Kidney glomerular epithelial cell (primary cell): ENCODE results near the gene C11orf21.

Source experiments
- DNase-seq: peaks from one replicate; lab custom pipeline; 2025; lab: John Stamatoyannopoulos, UW

C11orf21 gene

DNA sequence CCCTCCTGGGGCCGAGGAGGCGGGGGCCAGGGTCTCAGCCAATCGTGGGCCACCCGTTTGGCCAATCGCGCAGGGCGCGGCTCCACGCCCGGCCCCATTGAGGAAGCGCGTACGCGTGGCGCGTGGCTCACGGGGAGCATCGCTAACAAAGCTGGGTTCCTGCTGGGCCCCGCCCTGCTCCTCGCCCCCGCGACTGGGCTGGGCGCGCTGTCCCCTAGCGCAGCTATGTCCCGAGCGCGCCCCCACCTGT lies 30.7 kb downstream of the C11orf21 start:
- no peak for DNase-seq

- no peak for DNase-seq
Measured at GRCh38 chr11:2270322-2271076, 31.2 kb downstream of the C11orf21 start, which contains the start of gene ASCL2. Gene ASCL2 (minus strand): TSS chr11:2270588. CDS start chr11:2270332, 256 bp downstream.

GRCh38 chr11:2269601-2270321 lies 32.0 kb downstream of the C11orf21 start:
- no peak for DNase-seq

DNA sequence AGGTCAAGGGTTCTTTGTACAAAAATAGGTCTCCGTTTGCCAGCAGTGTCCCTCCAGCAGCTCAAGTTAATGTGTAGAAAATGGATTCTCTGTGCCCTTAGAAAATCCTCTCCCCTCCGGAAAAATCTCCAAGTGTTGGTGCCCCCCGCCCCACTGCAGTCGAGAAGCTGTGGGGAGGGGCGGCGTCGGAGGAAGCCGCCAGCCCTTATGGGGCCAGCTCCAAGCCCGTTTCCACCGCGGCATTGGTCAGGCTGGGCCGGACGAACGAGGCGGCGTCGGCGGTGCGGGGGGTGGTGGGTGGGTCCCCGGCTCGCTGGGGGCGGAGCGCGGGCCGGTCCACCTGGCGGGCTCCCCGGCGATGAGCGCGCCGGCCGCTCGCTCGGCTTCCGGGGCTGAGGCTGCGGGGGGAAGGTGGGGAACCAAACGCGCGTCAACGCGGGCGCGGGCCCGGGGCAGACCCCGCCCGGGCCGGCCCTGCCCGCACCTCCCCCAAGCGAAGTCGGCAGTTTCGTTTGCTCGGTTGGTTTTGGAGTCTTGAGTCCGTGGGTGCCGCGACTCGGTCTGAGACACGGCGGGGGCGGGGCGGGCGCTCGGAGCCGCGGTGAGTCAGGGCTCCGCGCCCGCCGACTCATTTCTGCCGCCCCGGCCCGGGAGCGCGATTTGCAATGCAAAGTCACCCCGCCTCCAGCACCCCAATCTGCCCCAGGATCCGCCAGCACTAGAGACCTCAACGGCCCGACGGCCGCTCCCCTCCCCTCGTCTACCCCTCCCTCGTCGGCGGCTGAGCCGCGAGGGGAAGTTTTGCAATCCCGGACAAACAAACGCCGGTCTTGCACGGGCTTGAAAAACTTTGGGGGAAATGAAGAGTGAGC lies 32.8 kb downstream of the C11orf21 start:
- no peak for DNase-seq

GRCh38 chr11:2267851-2268728 lies 33.6 kb downstream of the C11orf21 start:
- no peak for DNase-seq

DNA sequence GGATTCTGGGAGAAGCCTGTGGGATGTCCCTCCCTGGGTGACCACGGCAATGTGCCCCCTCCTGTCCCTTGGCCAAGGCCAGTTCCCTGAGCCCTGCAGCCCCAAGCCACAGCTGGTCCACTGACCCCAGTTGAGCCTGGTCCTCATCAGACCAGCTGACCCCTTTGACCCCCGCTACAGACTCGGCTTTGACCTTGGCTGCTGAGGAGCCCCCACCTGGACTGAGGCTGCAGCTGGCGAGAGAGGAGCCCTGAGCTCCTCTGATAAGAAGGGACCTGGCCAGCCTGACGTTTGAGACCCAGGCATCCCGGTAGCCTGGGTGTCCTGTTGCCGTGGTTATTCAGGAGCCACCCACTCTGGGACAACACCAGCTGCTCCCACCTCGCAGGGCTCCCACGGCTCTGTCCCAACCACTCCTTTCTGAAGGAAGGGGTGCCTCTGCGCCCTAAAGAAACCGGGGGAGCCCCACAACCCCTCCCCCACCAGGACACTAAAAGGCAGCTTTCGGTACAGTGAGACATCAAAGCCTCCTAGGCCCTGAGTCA lies 34.3 kb downstream of the C11orf21 start:
- no peak for DNase-seq

GRCh38 chr11:2266586-2267305 lies 35.0 kb downstream of the C11orf21 start:
- no peak for DNase-seq

DNA sequence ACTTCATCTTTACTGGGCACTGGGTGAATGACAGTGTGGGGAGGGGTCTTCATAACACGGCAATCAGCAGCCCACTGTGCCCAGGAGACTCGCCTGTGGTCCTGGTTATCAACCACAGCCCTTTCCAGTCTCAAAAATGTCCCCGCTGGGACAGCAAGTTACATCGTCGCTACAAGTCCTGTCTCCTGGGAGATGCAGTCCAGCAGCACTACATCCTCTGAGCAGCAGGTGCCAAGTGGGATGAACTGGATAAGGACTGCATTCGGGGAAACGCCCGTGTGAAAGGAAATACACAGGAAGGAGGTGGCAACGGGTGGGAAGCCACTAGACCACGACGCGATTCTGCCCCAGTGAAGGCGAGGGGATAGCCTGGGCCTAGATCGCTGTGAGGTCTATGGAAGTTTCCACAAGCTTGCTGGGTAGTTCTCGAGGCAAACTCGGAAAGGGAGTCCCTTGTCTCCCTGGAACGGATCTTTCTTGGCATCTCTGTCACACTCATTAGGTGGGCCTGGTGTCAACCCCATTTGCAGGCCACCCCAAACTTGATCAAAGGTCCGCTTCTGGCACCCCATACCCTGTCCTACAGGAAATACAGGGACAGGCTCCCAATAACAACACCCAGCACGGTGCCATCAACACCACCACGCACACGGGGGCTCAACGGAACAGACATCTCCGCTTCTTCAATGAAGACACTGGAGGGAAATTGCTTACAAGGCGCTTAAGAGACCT lies 35.7 kb downstream of the C11orf21 start:
- DNase-seq = no peak

GRCh38 chr11:2265396-2265795 lies 36.3 kb downstream of the C11orf21 start:
- DNase-seq = no peak

DNA sequence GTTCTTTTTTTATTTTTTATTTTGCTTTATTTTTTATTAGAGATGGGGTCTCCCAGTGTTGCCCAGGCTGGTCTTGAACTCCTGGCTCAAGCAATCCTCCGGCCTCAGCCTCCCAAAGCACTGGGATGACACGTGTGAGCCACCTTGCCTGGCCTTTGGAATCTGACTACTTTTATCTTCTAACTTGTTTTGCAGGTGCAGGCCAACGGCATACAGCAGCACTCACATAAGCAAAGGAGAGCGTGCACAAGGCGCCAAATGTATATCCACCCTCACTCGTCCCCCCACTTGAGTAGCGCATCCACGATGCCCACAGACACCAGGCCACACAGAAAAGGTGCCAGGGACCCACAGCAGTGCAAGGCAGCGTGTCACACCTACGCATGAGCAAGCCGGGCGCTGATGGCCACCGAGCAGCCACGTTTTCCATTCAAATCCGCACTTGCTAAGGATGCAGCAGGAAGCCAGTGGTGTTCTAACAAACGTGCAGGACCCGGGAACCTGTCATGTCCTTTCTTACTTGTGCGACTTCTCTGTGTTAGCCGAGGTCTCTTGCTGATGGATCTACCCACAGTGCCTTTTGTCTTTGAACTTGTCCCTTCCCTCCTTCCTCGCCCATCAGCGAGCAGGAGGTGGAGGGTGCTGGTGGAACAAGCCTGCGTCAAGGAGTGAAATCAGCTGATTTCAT lies 37.2 kb downstream of the C11orf21 start:
- no peak for DNase-seq

DNA sequence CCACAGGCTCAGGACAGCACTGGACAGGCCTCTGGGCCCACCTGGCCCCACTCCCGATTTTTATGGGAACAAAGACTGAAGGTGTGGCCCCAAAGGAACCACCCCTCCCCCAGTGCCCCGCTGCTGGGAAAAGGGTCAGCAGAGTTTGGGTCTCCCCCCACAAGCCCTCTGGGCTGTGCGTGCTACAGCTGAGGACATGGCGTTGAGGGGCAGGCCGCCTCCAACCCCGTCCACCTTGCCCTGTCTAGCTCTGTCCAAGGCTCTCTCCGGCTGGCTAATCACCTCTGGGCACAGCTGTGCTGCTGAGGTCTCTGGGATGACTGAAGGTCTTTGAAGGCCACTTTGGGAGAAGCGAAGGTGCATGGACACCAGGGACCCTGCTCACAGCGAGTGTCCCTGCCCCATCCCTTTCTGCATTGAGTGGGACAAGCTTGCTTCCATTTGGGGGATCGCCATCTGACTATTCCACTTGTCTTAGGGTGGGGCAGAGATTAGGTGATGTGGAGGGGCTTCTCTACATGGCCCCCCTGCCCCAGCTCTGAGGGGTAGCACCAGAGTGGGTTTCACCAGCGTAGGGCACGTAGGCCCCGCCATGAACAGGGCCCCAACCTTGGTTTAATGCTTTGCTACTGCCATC lies 37.9 kb downstream of the C11orf21 start:
- DNase-seq = no peak

- DNase-seq = no peak
Measured at GRCh38 chr11:2263071-2263565, 38.6 kb downstream of the C11orf21 start.

DNA sequence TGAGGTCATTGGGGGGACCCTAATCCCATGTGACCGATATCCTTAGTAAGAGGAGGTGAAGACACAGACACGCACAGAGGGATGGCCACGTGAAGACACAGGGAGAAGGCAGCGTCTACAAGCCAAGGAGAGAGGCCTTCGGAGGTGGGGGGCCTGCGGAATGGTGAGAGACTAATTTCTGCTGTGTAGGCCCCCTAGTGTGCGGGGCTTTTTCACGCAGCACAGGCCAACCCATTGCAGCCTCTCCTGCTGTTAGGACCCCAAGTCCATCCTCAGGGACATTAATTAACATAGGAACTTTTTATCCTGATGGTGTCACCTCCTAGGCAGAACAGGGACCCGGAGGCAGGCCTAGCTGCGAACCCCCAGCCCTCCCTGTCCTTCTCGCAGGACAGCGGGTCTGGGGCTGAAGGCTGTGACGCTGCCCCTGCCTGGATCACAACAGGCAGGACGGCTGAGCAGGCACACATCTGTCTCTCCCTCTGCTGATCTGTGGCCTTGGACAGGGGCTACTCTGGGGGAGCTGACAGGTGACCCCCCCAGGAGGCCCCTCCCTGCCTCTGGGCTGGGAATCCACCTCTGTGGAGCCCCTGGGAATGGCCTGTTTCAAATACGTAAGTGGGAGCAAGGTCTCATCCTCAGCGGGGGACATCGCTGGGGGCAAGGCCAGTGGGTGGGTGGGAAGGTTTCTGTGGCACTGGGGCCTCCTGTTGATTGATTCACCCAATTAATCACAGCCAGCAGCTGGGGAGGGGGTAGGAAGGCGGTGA lies 39.2 kb downstream of the C11orf21 start:
- no peak for DNase-seq

- no peak for DNase-seq
Measured at GRCh38 chr11:2261436-2262230, 40.1 kb downstream of the C11orf21 start.

- no peak for DNase-seq
Measured at GRCh38 chr11:2260491-2261364, 41.0 kb downstream of the C11orf21 start.

DNA sequence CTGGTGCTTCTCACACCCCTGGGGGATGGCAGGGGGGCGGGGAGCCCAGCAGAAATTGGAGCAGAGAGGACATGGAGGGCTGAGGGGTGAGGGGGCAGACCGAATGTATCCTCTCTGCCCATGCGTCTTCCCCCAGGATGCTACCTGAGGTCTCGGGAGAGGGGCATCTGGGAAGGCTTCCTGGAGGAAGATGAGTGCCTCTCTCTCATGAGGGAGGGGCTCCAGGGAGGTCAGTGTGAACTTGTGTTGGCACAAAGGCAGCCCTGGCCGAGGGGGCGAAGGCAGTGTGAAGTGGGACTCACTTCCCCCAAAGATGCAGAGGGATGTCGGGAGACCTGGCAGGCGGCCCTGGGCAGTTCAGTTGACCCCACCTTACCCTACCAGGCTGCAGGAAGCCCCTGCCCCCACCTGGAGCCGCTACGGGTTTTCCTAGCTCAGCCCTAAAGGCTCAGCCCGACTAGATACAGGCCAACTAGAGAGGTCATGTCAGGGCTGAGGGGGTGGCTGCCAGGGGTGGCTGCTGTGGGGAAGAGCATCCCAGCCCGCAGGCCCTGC lies 41.7 kb downstream of the C11orf21 start:
- DNase-seq = no peak
